ENCODE results near the gene STRADA. TPM values are rescaled to one million over a fixed set of nuclear protein-coding genes. Genes with fewer than 3 reads are reported as not detected.

STRADA gene
- total and polyA plus RNA-seq, 9 of the 15 experiments (the other 6 are each of a cell fraction or from before 2014, with no cell fraction given), result 6.6 to 33.0 (median 20.5) TPM

DNA sequence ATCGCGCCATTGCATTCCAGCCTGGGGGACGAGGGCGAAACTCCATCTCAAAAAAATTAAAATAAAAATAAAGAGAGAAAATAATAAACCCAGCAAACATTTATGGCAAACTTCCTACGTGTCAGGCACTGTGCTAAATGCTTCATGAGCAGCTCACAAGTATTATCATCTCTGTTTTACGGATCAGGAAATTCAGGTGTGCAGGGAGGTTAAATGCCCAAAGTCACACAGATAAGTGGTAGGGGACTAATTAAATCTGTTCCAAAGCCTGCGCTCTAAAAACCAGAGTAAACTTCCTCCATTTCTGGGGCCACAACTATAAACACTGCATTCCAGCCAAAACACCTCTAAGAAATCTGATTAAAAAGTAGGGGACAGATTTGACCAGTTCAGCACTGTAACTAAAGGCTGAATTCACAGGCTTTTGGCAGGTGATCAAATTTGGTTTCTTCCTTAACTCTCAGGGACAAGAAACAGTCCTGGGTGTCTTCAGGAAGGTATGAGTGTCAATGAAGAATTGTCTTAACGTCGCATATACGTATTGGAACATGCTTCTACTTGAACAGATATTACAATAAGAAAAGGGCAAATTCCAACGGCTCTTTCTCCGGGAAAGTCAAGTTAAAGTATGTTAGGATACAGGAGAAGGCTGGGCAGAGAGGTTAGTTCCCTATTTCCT is 996 bp downstream of the STRADA start:
- CTCF ChIA-PET (ENCODE audit: low intra/inter-chr PET ratio), result no interaction called here
- 0 out of 4 replicates have a peak, but pooled peaks of 1 of the 2 experiments have one; percentile 10 for TF ChIP-seq HDAC1 (IDR thresholded peaks at IDR 0.05)
- TF ChIP-seq RCOR1 (IDR thresholded peaks at IDR 0.05; ENCODE audit: borderline replicate concordance in 1 of 2, low read depth in 2 of 2, low read length in 2 of 2), result peak in 1 of 2 experiments; percentile 51; a peak in 2 of 4 replicates
- TF ChIP-seq ZNF398 (CRISPR knock-in tag; IDR thresholded peaks at IDR 0.05), result no peak
- TF ChIP-seq KDM1A (IDR thresholded peaks at IDR 0.05), result peak; percentile 37 to 79
- 0 out of 2 replicates have a peak, but pooled peaks have one; percentile 4 for TF ChIP-seq ATF6 (CRISPR knock-in tag; IDR thresholded peaks at IDR 0.05)
- TF ChIP-seq HMBOX1 (IDR thresholded peaks at IDR 0.05), result peak; percentile 64; the same call in 1 of the 2 replicates
- TF ChIP-seq, protein P1, sequence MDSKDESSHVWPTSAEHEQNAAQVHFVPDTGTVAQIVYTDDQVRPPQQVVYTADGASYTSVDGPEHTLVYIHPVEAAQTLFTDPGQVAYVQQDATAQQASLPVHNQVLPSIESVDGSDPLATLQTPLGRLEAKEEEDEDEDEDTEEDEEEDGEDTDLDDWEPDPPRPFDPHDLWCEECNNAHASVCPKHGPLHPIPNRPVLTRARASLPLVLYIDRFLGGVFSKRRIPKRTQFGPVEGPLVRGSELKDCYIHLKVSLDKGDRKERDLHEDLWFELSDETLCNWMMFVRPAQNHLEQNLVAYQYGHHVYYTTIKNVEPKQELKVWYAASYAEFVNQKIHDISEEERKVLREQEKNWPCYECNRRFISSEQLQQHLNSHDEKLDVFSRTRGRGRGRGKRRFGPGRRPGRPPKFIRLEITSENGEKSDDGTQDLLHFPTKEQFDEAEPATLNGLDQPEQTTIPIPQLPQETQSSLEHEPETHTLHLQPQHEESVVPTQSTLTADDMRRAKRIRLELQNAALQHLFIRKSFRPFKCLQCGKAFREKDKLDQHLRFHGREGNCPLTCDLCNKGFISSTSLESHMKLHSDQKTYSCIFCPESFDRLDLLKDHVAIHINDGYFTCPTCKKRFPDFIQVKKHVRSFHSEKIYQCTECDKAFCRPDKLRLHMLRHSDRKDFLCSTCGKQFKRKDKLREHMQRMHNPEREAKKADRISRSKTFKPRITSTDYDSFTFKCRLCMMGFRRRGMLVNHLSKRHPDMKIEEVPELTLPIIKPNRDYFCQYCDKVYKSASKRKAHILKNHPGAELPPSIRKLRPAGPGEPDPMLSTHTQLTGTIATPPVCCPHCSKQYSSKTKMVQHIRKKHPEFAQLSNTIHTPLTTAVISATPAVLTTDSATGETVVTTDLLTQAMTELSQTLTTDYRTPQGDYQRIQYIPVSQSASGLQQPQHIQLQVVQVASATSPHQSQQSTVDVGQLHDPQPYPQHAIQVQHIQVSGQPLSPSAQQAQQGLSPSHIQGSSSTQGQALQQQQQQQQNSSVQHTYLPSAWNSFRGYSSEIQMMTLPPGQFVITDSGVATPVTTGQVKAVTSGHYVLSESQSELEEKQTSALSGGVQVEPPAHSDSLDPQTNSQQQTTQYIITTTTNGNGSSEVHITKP (IDR thresholded peaks at IDR 0.05; ENCODE audit: partially characterized antibody), result peak; percentile 33

More for the DNA sequence above, 996 bp downstream of the STRADA start:
- peak overlapping the region; percentile 76 for H3K4me2 ChIP-seq (ENCODE audit: insufficient read depth, low read length)
- no peaks in the 10 kb centered on the region for H3K9me3 ChIP-seq (replicated peaks; ENCODE audit: control insufficient read depth, insufficient read depth, low read depth, low read length)
- intact Hi-C loops (cut with micrococcal nuclease) (no loop called here), in situ Hi-C loops (cut with MboI) (no loop called here)
- H3K9me1 ChIP-seq (ENCODE audit: control insufficient read depth, insufficient read depth, low read length), result no peaks in the 10 kb centered on the region
- peak overlapping the region; percentile 88 for H2AFZ ChIP-seq (ENCODE audit: low read depth, low read length)
- WGBS (ENCODE audit: insufficient coverage, low coverage, missing lambda C conversion rate), result 27% methylated on average over 12 of the region's 12 CpGs
- H3K9ac ChIP-seq (ENCODE audit: insufficient read depth in 1 of 2, low read depth in 2 of 2, low read length in 2 of 2), result peak overlapping the region; percentile 86 to 99
- H3K27ac ChIP-seq (ENCODE audit: extremely low read depth, low read depth, low read length), result peak overlapping the region; percentile 79
- H4K20me1 ChIP-seq (replicated peaks; ENCODE audit: control insufficient read depth, insufficient read depth, low read length), result no peaks in the 10 kb centered on the region
- peak in 2 of 4 experiments; percentile 9 to 42 for DNase-seq (ENCODE audit: extremely low read depth in 1 of 4, low spot score in 3 of 4)
- H3K4me3 ChIP-seq, result peak overlapping the region; percentile 84
- H3K27me3 ChIP-seq (ENCODE audit: control insufficient read depth in 2 of 2, insufficient read depth in 2 of 2, low read length in 2 of 2), result no peaks in the 10 kb centered on the region
- POLR2A ChIA-PET, result interaction anchor here (0.6 to 2.6 kb wide), 8 partner anchors 8 to 33 kb away, joined by 3 to 33 read pairs (median 4); partner anchors contain the start of genes CCDC47 and DDX42
- ATAC-seq, result no peak
- H3K4me1 ChIP-seq (replicated peaks in 1 of 2; ENCODE audit: control insufficient read depth in 2 of 2, insufficient read depth in 2 of 2, low read length in 2 of 2), result peaks cover 4 to 18% of the 10 kb centered on the region in 2 experiments; a peak in 3 of 5 replicates
- peaks cover 12% of the 10 kb centered on the region; the same call in 2 of the 3 replicates for H3K36me3 ChIP-seq (ENCODE audit: control insufficient read depth, insufficient read depth, low read length)
- H3K79me2 ChIP-seq (ENCODE audit: control insufficient read depth, insufficient read depth, low read length), result peaks cover 11% of the 10 kb centered on the region
- BruUV-seq (replicated peaks), result TSS peak; percentile 60
- FAIRE-seq, result peak; percentile 40

Measured in K562 (cell line).